GM18499 (cell line): ENCODE results near the gene METTL16.

Experiments used
- ATAC-seq: cut with Tn5 transposase; IDR thresholded peaks from one replicate; pipeline ENCODE4 v1.9.1; 2021; ENCODE audit warnings: moderate number of reproducible peaks; ENCODE audit not compliant: insufficient read depth, unreplicated experiment

The METTL16 gene

GRCh38 chr17:2385240-2386210 is 126.2 kb downstream of the METTL16 start:
- ATAC-seq = no peak

- ATAC-seq = no peak
These were observed 127.1 kb downstream of the METTL16 start for GRCh38 chr17:2384439-2385127.

GRCh38 chr17:2383628-2384167 is 128.0 kb downstream of the METTL16 start:
- no peak for ATAC-seq

GRCh38 chr17:2380950-2381649 is 130.6 kb downstream of the METTL16 start:
- ATAC-seq = no peak

GRCh38 chr17:2380226-2380922 is 131.3 kb downstream of the METTL16 start:
- no peak for ATAC-seq

- no peak for ATAC-seq
These were observed 132.0 kb downstream of the METTL16 start for GRCh38 chr17:2379489-2380225.

GRCh38 chr17:2378905-2379304 is 132.8 kb downstream of the METTL16 start:
- ATAC-seq = no peak

- no peak for ATAC-seq
These were observed 134.0 kb downstream of the METTL16 start for GRCh38 chr17:2377659-2378058.

- no peak for ATAC-seq
These were observed 135.6 kb downstream of the METTL16 start for GRCh38 chr17:2376107-2376506.

- no peak for ATAC-seq
These were observed 136.3 kb downstream of the METTL16 start for GRCh38 chr17:2375406-2375805.

GRCh38 chr17:2374549-2375285 is 137.0 kb downstream of the METTL16 start:
- no peak for ATAC-seq

GRCh38 chr17:2373179-2373578 is 138.5 kb downstream of the METTL16 start:
- ATAC-seq = no peak

- no peak for ATAC-seq
These were observed 139.0 kb downstream of the METTL16 start for GRCh38 chr17:2372681-2373080.

GRCh38 chr17:2372180-2372579 is 139.5 kb downstream of the METTL16 start:
- ATAC-seq = no peak

- ATAC-seq = no peak
These were observed 140.2 kb downstream of the METTL16 start for GRCh38 chr17:2371183-2372130.

GRCh38 chr17:2370211-2370589 is 141.5 kb downstream of the METTL16 start:
- ATAC-seq = no peak

GRCh38 chr17:2369551-2370210 is 142.0 kb downstream of the METTL16 start:
- ATAC-seq = no peak
